Upper lobe of right lung (tissue), 1 donor: ENCODE data around the gene DLG2. TPM values are rescaled to one million over a fixed set of nuclear protein-coding genes. Genes with fewer than 3 reads are reported as not detected.

Source experiments
- ATAC-seq: fragments of 200-7000 bp; cut with Tn5 transposase; one replicate; pipeline ENCODE4 v1.9.1; 2020; ENCODE audit warnings: mild to moderate bottlenecking, moderate library complexity
- DNase-seq: peaks from one replicate; pipeline ENCODE4 v3.0.0-alpha.2; 2020
- H3K27ac ChIP-seq: fragments of 200-600 bp; one replicate; pipeline ENCODE4 v1.8.0; 2022
- H3K27me3 ChIP-seq: fragments of 200-600 bp; one replicate; pipeline ENCODE4 v1.8.0; 2022; ENCODE audit warnings: mild to moderate bottlenecking
- H3K36me3 ChIP-seq: fragments of 200-600 bp; one replicate; pipeline ENCODE4 v1.8.0; 2022
- H3K4me1 ChIP-seq: fragments of 200-600 bp; one replicate; pipeline ENCODE4 v1.8.0; 2022
- H3K4me3 ChIP-seq: fragments of 200-600 bp; one replicate; pipeline ENCODE4 v1.8.0; 2022; ENCODE audit warnings: mild to moderate bottlenecking
- H3K9me3 ChIP-seq: fragments of 200-600 bp; one replicate; pipeline ENCODE4 v1.8.0; 2022
- intact Hi-C: fragments of 100-400 bp; cut with DNase I; formaldehyde crosslinking; loops from one replicate; pipeline ENCODE4 v1.11.0; 2022
- total RNA-seq: library from RNA; stranded (reverse); fragmentation: NEBNext Ultra II Directional; extraction: Animal tissue kit (Norgen Biotek cat#: 25700); gene quantifications from one replicate; pipeline ENCODE4 v1.2.1, GENCODE V29; 2021
- TF ChIP-seq, protein P1 (sequence below): fragments of 200-600 bp; IDR thresholded peaks from one replicate; pipeline ENCODE4 v1.8.0; 2022; ENCODE audit warnings: antibody characterized with exemption
- donor health status: DM: no; HTN: yes; CAD: no; lungs with severe emphysema.

DLG2 gene
- total RNA-seq, 1 donor from 2014 or later = 9.7 TPM

DNA sequence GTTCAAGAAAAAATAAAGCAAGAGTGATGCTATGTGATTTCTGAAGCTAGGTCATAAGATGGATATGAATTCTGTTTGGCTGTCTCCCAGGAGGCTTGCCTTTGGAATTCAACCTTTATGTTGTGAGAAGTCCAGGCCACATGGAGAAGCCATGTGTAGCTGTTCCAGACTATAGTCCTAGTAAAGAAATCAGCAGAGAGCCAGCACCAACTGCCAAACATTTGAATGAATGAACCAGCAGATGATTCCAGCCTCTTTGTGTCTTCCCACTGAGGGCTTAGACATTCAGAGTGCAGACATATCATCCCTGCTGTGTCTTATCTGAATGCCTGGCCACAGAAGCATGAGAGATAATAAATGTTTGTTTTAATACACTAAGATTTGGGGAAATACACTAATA, 1150.6 kb downstream of the DLG2 start:
- no peaks in the 10 kb centered on the region for H3K4me1 ChIP-seq

DNA sequence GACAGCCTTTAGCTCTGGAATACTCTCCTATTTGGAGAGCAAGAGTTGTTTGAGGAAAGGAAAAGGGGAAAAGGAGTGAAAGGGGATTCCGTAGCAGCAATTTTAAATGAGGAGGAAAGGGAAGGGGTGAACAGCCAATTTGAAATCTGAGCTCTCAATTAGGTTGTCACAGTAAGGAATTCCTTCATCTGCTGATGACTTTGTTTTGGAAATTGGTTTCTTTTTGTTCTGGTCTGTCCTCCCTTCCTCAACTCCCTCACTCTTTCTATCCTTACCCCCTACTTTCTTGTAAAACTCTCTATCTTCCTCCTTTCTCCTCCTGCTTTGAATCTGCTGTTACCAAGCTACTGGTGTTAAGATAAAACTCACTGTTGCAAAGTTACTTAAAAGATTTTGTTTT, 1155.6 kb downstream of the DLG2 start:
- TF ChIP-seq, protein P1, sequence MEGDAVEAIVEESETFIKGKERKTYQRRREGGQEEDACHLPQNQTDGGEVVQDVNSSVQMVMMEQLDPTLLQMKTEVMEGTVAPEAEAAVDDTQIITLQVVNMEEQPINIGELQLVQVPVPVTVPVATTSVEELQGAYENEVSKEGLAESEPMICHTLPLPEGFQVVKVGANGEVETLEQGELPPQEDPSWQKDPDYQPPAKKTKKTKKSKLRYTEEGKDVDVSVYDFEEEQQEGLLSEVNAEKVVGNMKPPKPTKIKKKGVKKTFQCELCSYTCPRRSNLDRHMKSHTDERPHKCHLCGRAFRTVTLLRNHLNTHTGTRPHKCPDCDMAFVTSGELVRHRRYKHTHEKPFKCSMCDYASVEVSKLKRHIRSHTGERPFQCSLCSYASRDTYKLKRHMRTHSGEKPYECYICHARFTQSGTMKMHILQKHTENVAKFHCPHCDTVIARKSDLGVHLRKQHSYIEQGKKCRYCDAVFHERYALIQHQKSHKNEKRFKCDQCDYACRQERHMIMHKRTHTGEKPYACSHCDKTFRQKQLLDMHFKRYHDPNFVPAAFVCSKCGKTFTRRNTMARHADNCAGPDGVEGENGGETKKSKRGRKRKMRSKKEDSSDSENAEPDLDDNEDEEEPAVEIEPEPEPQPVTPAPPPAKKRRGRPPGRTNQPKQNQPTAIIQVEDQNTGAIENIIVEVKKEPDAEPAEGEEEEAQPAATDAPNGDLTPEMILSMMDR = no peak
- intact Hi-C loops = no loop called here
- ATAC-seq (no peak), DNase-seq (no peak)
- H3K4me1 ChIP-seq = no peaks in the 10 kb centered on the region
- H3K27ac ChIP-seq = no peak overlapping the region
- H3K9me3 ChIP-seq = no peaks in the 10 kb centered on the region
- H3K27me3 ChIP-seq = no peaks in the 10 kb centered on the region
- H3K36me3 ChIP-seq = no peaks in the 10 kb centered on the region
- no peak overlapping the region for H3K4me3 ChIP-seq

More for the DNA sequence above, 1150.6 kb downstream of the DLG2 start:
- intact Hi-C loops = no loop called here
- ATAC-seq (no peak), DNase-seq (no peak)
- TF ChIP-seq, protein P1 = no peak
- H3K4me3 ChIP-seq = no peak overlapping the region
- no peaks in the 10 kb centered on the region for H3K36me3 ChIP-seq
- no peak overlapping the region for H3K27ac ChIP-seq
- no peaks in the 10 kb centered on the region for H3K27me3 ChIP-seq
- H3K9me3 ChIP-seq = no peaks in the 10 kb centered on the region

DNA sequence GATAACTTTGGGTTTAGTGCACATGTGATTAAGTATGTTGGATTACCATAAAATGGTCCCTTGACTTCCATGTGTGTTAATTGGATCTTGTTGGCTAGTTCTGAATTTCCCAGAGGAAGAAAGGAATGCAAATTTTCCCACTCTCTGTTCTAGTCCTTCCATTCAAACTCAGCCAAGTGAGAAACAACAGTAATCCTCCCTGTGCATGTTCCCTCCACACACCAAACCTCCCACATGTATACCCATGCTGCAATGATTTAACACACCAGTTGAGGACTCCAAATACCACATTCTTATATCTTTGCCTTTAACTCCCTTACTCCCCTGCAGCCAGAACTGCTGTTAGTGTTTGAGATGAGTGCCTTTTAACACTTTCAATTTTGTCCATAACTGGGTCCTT, 1158.9 kb downstream of the DLG2 start:
- Histone ChIP-seq H3K4me1 (no peaks in the 10 kb centered on the region), H3K4me3 (no peak overlapping the region), H3K36me3 (no peaks in the 10 kb centered on the region), H3K9me3 (no peaks in the 10 kb centered on the region), H3K27ac (no peak overlapping the region), H3K27me3 (no peaks in the 10 kb centered on the region)
- ATAC-seq (no peak), DNase-seq (no peak)
- TF ChIP-seq, protein P1 = no peak
- intact Hi-C loops = no loop called here

DNA sequence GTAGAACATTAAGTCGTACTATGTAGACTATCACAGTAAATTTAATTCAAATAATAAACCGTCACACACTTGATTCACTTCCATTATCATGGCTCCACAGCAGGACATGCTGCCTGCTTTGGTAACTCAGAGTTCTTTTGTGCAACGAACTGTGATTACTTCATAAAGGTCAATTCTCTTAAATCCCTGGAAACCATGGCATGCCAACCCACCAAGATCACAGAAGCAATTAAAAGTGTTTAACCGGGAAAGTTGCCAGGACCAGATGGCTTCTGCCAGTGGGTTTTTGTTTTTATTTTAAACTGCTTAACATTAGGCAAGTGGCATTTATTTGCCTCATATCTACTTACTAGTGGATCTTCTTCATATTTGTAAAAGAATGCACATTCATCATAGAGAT, 1162.1 kb downstream of the DLG2 start:
- H3K36me3 ChIP-seq = no peaks in the 10 kb centered on the region
- no peaks in the 10 kb centered on the region for H3K27me3 ChIP-seq
- TF ChIP-seq, protein P1 = no peak
- H3K9me3 ChIP-seq = no peaks in the 10 kb centered on the region
- no peaks in the 10 kb centered on the region for H3K4me1 ChIP-seq
- H3K27ac ChIP-seq = no peak overlapping the region
- intact Hi-C loops = no loop called here
- DNase-seq = no peak
- no peak overlapping the region for H3K4me3 ChIP-seq
- no peak for ATAC-seq

DNA sequence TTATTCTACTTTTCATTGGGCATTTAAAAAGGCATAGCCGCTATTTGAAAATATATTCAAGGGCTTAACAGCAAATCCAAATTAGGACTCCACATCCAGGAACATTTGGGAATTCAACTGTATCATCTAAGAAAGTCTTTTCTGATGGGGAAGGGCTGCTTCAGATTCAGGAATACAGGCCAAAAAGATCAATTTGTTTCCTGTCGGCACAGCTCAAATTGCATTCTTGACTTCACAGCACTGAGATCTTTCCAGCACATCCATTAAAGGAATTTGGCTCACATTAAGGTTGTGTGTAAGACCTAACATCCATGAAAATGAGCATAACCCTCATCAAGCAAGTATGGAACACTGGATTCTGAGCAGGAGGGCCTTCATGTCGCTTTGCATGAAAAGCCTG, 1171.5 kb downstream of the DLG2 start:
- DNase-seq (no peak), ATAC-seq (no peak)
- intact Hi-C loops = no loop called here
- Histone ChIP-seq H3K36me3 (no peaks in the 10 kb centered on the region), H3K4me3 (no peak overlapping the region), H3K27ac (no peak overlapping the region), H3K9me3 (no peaks in the 10 kb centered on the region), H3K4me1 (no peaks in the 10 kb centered on the region), H3K27me3 (no peaks in the 10 kb centered on the region)
- TF ChIP-seq, protein P1 = no peak

DNA sequence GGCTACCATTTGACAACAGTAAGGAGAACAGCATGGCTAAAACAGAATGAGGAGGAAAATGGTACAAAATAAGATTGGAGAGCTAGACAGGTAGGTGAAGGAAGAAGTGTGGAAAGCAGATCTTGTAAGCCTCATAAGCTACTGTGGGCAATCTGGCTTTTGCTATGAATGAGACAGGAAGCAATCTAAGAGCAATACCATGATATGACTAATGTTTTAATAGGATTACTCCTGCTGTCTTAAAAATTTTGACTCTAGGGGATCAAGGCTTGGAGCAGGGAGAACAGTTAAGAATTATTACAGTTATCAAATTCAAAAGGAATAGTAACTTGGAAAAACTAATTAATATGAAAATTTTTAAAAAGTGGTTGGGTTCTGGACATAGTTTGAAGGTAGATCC, 1174.9 kb downstream of the DLG2 start:
- H3K4me1 ChIP-seq = no peaks in the 10 kb centered on the region
- TF ChIP-seq, protein P1 = no peak
- intact Hi-C loops = no loop called here
- no peak overlapping the region for H3K4me3 ChIP-seq
- H3K9me3 ChIP-seq = no peaks in the 10 kb centered on the region
- no peak overlapping the region for H3K27ac ChIP-seq
- DNase-seq (no peak), ATAC-seq (no peak)
- no peaks in the 10 kb centered on the region for H3K27me3 ChIP-seq
- H3K36me3 ChIP-seq = no peaks in the 10 kb centered on the region
